ENCODE measurements around the gene ANKRD11.

The ANKRD11 gene

GRCh38 chr16:89409161-89409711 is 81.1 kb downstream of the ANKRD11 start:
- peaks cover 89% of the 10 kb centered on the region for H3K4me1 Mint-ChIP-seq
- DNase-seq (peak; percentile 47), ATAC-seq (peak; percentile 78)
- peak overlapping the region; percentile 90 for H3K27ac Mint-ChIP-seq
- peak overlapping the region; percentile 58 for H3K4me3 Mint-ChIP-seq
- H3K36me3 Mint-ChIP-seq (ENCODE audit: low read depth), result peaks cover 8% of the 10 kb centered on the region
- no peaks in the 10 kb centered on the region for H3K9me3 Mint-ChIP-seq
- H3K27me3 Mint-ChIP-seq, result no peaks in the 10 kb centered on the region

- Mint-ChIP-seq H3K9me3 (no peaks in the 10 kb centered on the region), H3K27me3 (no peaks in the 10 kb centered on the region), H3K36me3 (ENCODE audit: low read depth) (peaks cover 5% of the 10 kb centered on the region), H3K4me1 (peaks cover 92% of the 10 kb centered on the region), H3K27ac (peak overlapping the region; percentile 90), H3K4me3 (peak overlapping the region; percentile 40)
- no peak for ATAC-seq
- DNase-seq, result no peak
Measured at GRCh38 chr16:89408315-89408714, 82.0 kb downstream of the ANKRD11 start.

GRCh38 chr16:89407925-89408300 is 82.4 kb downstream of the ANKRD11 start:
- H3K27me3 Mint-ChIP-seq, result no peaks in the 10 kb centered on the region
- H3K27ac Mint-ChIP-seq, result peak overlapping the region; percentile 90
- H3K36me3 Mint-ChIP-seq (ENCODE audit: low read depth), result peaks cover 5% of the 10 kb centered on the region
- peak overlapping the region; percentile 40 for H3K4me3 Mint-ChIP-seq
- ATAC-seq (no peak), DNase-seq (no peak)
- H3K4me1 Mint-ChIP-seq, result peaks cover 92% of the 10 kb centered on the region
- H3K9me3 Mint-ChIP-seq, result no peaks in the 10 kb centered on the region

GRCh38 chr16:89407282-89407924 is 83.0 kb downstream of the ANKRD11 start:
- ATAC-seq, result no peak
- Mint-ChIP-seq H3K27me3 (no peaks in the 10 kb centered on the region), H3K9me3 (no peaks in the 10 kb centered on the region), H3K4me1 (peaks cover 89% of the 10 kb centered on the region), H3K36me3 (ENCODE audit: low read depth) (peaks cover 5% of the 10 kb centered on the region), H3K4me3 (peak overlapping the region; percentile 40), H3K27ac (peak overlapping the region; percentile 90)
- no peak for DNase-seq

GRCh38 chr16:89406277-89406888 is 84.0 kb downstream of the ANKRD11 start:
- Mint-ChIP-seq H3K4me3 (no peak overlapping the region), H3K27ac (peak overlapping the region; percentile 90), H3K9me3 (no peaks in the 10 kb centered on the region), H3K36me3 (ENCODE audit: low read depth) (peaks cover 5% of the 10 kb centered on the region), H3K4me1 (peaks cover 93% of the 10 kb centered on the region), H3K27me3 (no peaks in the 10 kb centered on the region)
- no peak for ATAC-seq
- DNase-seq, result no peak

GRCh38 chr16:89404561-89404960 is 85.8 kb downstream of the ANKRD11 start:
- H3K9me3 Mint-ChIP-seq, result no peaks in the 10 kb centered on the region
- H3K27me3 Mint-ChIP-seq, result no peaks in the 10 kb centered on the region
- DNase-seq, result no peak
- H3K36me3 Mint-ChIP-seq (ENCODE audit: low read depth), result peaks cover 5% of the 10 kb centered on the region
- H3K27ac Mint-ChIP-seq, result peak overlapping the region; percentile 82
- H3K4me3 Mint-ChIP-seq, result no peak overlapping the region
- peaks cover 83% of the 10 kb centered on the region for H3K4me1 Mint-ChIP-seq
- ATAC-seq, result no peak

GRCh38 chr16:89402962-89403361 is 87.4 kb downstream of the ANKRD11 start:
- H3K36me3 Mint-ChIP-seq (ENCODE audit: low read depth), result peaks cover 10% of the 10 kb centered on the region
- peak overlapping the region; percentile 82 for H3K27ac Mint-ChIP-seq
- ATAC-seq (peak; percentile 64), DNase-seq (peak; percentile 25)
- peak overlapping the region; percentile 1 for H3K4me3 Mint-ChIP-seq
- H3K9me3 Mint-ChIP-seq, result no peaks in the 10 kb centered on the region
- H3K4me1 Mint-ChIP-seq, result peaks cover 78% of the 10 kb centered on the region
- no peaks in the 10 kb centered on the region for H3K27me3 Mint-ChIP-seq

GRCh38 chr16:89401641-89402445 is 88.5 kb downstream of the ANKRD11 start:
- no peak for ATAC-seq
- H3K27ac Mint-ChIP-seq, result peak overlapping the region; percentile 54
- peaks cover 71% of the 10 kb centered on the region for H3K4me1 Mint-ChIP-seq
- no peak overlapping the region for H3K4me3 Mint-ChIP-seq
- peaks cover 7% of the 10 kb centered on the region for H3K36me3 Mint-ChIP-seq (ENCODE audit: low read depth)
- DNase-seq, result no peak
- no peaks in the 10 kb centered on the region for H3K9me3 Mint-ChIP-seq
- no peaks in the 10 kb centered on the region for H3K27me3 Mint-ChIP-seq

- no peak for ATAC-seq
- Mint-ChIP-seq H3K27me3 (no peaks in the 10 kb centered on the region), H3K4me1 (peaks cover 68% of the 10 kb centered on the region), H3K9me3 (no peaks in the 10 kb centered on the region), H3K27ac (no peak overlapping the region), H3K36me3 (ENCODE audit: low read depth) (peaks cover 7% of the 10 kb centered on the region), H3K4me3 (no peak overlapping the region)
- DNase-seq, result no peak
Measured at GRCh38 chr16:89401205-89401604, 89.2 kb downstream of the ANKRD11 start.

- peaks cover 7% of the 10 kb centered on the region for H3K36me3 Mint-ChIP-seq (ENCODE audit: low read depth)
- H3K27me3 Mint-ChIP-seq, result no peaks in the 10 kb centered on the region
- H3K27ac Mint-ChIP-seq, result no peak overlapping the region
- ATAC-seq, result no peak
- peaks cover 68% of the 10 kb centered on the region for H3K4me1 Mint-ChIP-seq
- no peak overlapping the region for H3K4me3 Mint-ChIP-seq
- DNase-seq, result no peak
- H3K9me3 Mint-ChIP-seq, result no peaks in the 10 kb centered on the region
Measured at GRCh38 chr16:89400740-89401139, 89.6 kb downstream of the ANKRD11 start.

GRCh38 chr16:89398924-89399323 is 91.4 kb downstream of the ANKRD11 start:
- no peak for DNase-seq
- H3K27me3 Mint-ChIP-seq, result no peaks in the 10 kb centered on the region
- ATAC-seq, result no peak
- no peaks in the 10 kb centered on the region for H3K9me3 Mint-ChIP-seq
- peaks cover 8% of the 10 kb centered on the region for H3K36me3 Mint-ChIP-seq (ENCODE audit: low read depth)
- H3K27ac Mint-ChIP-seq, result peak overlapping the region; percentile 57
- H3K4me1 Mint-ChIP-seq, result peaks cover 66% of the 10 kb centered on the region
- no peak overlapping the region for H3K4me3 Mint-ChIP-seq

- Mint-ChIP-seq H3K9me3 (no peaks in the 10 kb centered on the region), H3K36me3 (ENCODE audit: low read depth) (peaks cover 11% of the 10 kb centered on the region), H3K27ac (no peak overlapping the region)
Measured at GRCh38 chr16:89397331-89397861, 93.0 kb downstream of the ANKRD11 start.

GRCh38 chr16:89396156-89396555 is 94.2 kb downstream of the ANKRD11 start:
- DNase-seq (no peak), ATAC-seq (no peak)
- no peak overlapping the region for H3K27ac Mint-ChIP-seq
- H3K9me3 Mint-ChIP-seq, result no peaks in the 10 kb centered on the region
- H3K27me3 Mint-ChIP-seq, result no peaks in the 10 kb centered on the region
- H3K4me1 Mint-ChIP-seq, result peaks cover 64% of the 10 kb centered on the region
- peaks cover 15% of the 10 kb centered on the region for H3K36me3 Mint-ChIP-seq (ENCODE audit: low read depth)
- no peak overlapping the region for H3K4me3 Mint-ChIP-seq

More at GRCh38 chr16:89397331-89397861, 93.0 kb downstream of the ANKRD11 start:
- H3K4me3 Mint-ChIP-seq, result no peak overlapping the region
- peaks cover 66% of the 10 kb centered on the region for H3K4me1 Mint-ChIP-seq
- ATAC-seq (no peak), DNase-seq (no peak)
- no peaks in the 10 kb centered on the region for H3K27me3 Mint-ChIP-seq

All from activated naive CD8-positive, alpha-beta T cell treated with anti-CD3 and anti-CD28 coated beads, Interleukin-2, amount 50 U/mL, for 24 hours (primary cell).